Measurements from ENCODE around the gene EGR1.

EGR1 gene

DNA sequence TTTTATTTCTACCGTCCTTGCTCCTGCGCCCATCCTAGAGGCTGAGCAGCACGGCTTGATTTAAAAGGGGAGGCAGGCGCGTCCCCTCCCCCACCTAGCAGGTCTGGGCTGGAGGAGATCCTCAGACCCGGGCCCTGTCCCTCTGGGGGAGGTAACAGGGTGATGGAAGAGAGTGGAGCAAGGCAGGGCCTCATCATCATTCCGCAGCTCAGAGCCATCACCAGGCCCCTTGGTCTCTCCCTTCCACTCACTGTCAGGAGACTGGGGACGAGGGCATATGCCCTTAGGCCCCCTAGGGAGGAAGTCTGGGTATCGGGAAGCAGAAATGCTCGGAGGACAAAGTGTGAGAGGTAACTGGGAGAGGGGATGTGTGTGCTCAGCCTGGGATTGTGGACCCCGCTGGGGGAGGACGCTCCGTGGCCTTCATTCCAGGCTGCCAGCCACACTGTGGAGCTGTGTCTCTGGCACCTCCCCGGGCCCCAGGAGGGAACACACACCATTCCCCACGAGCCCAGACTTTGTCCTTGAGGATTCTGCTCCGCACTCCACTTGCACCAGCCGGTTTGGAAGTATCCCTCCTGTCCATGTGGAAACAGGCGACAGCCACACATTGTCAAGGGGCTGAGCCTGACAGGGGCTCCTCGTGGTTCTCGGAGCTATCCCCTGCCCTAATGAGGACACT lies 25.7 kb upstream of the EGR1 start:
- no peaks in the 10 kb centered on the region for H3K79me2 ChIP-seq (ENCODE audit: low read length)
- H3K9me2 ChIP-seq (replicated peaks; ENCODE audit: insufficient read depth, low read length), result no peaks in the 10 kb centered on the region
- no peaks in the 10 kb centered on the region for H4K20me1 ChIP-seq (ENCODE audit: insufficient read depth, low read length)
- H3K27ac ChIP-seq (ENCODE audit: low read length), result no peak overlapping the region
- peak overlapping the region; percentile 44; the same call in 1 of the 2 replicates for H3K9ac ChIP-seq (ENCODE audit: low read length)
- peak overlapping the region; percentile 81; the same call in 1 of the 2 replicates for H3K4me2 ChIP-seq (ENCODE audit: low read depth, low read length)
- no peaks in the 10 kb centered on the region for H3K9me3 ChIP-seq (replicated peaks; ENCODE audit: insufficient read depth, low read length)
- peaks cover 10% of the 10 kb centered on the region; the same call in 1 of the 2 replicates for H3F3A ChIP-seq (ENCODE audit: insufficient read depth, low read length)
- H3K4me1 ChIP-seq (ENCODE audit: low read length), result peaks cover 4% of the 10 kb centered on the region; the same call in 1 of the 2 replicates
- TF ChIP-seq, protein P1, sequence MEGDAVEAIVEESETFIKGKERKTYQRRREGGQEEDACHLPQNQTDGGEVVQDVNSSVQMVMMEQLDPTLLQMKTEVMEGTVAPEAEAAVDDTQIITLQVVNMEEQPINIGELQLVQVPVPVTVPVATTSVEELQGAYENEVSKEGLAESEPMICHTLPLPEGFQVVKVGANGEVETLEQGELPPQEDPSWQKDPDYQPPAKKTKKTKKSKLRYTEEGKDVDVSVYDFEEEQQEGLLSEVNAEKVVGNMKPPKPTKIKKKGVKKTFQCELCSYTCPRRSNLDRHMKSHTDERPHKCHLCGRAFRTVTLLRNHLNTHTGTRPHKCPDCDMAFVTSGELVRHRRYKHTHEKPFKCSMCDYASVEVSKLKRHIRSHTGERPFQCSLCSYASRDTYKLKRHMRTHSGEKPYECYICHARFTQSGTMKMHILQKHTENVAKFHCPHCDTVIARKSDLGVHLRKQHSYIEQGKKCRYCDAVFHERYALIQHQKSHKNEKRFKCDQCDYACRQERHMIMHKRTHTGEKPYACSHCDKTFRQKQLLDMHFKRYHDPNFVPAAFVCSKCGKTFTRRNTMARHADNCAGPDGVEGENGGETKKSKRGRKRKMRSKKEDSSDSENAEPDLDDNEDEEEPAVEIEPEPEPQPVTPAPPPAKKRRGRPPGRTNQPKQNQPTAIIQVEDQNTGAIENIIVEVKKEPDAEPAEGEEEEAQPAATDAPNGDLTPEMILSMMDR (IDR thresholded peaks at IDR 0.05; ENCODE audit: low read length), result no peak
- TF ChIP-seq EZH2phosphoT487 (IDR thresholded peaks at IDR 0.05; ENCODE audit: low read length), result no peak
- TF ChIP-seq EZH2 (optimal IDR thresholded peaks at IDR 0.05; ENCODE audit: low read depth, low read length), result no peak
- peak overlapping the region; percentile 75 for H2AFZ ChIP-seq (ENCODE audit: low read length)
- DNase-seq, result no peak
- peak overlapping the region; percentile 55 for H3K4me3 ChIP-seq (ENCODE audit: low read length)
- H3K36me3 ChIP-seq (replicated peaks; ENCODE audit: insufficient read depth, low read length), result no peaks in the 10 kb centered on the region
- no peaks in the 10 kb centered on the region for H3K27me3 ChIP-seq (replicated peaks; ENCODE audit: insufficient read depth, low read length)

GRCh38 chr5:138440159-138441073 lies 24.9 kb upstream of the EGR1 start:
- H3F3A ChIP-seq (ENCODE audit: insufficient read depth, low read length), result peaks cover 10% of the 10 kb centered on the region; the same call in 1 of the 2 replicates
- no peak overlapping the region for H2AFZ ChIP-seq (ENCODE audit: low read length)
- H3K4me2 ChIP-seq (ENCODE audit: low read depth, low read length), result no peak overlapping the region
- TF ChIP-seq EZH2 (optimal IDR thresholded peaks at IDR 0.05; ENCODE audit: low read depth, low read length) (no peak), EZH2phosphoT487 (IDR thresholded peaks at IDR 0.05; ENCODE audit: low read length) (no peak)
- TF ChIP-seq, protein P1 (IDR thresholded peaks at IDR 0.05; ENCODE audit: low read length), result no peak
- H3K9me3 ChIP-seq (replicated peaks; ENCODE audit: insufficient read depth, low read length), result no peaks in the 10 kb centered on the region
- H3K27me3 ChIP-seq (replicated peaks; ENCODE audit: insufficient read depth, low read length), result no peaks in the 10 kb centered on the region
- H3K79me2 ChIP-seq (ENCODE audit: low read length), result no peaks in the 10 kb centered on the region
- no peaks in the 10 kb centered on the region for H3K36me3 ChIP-seq (replicated peaks; ENCODE audit: insufficient read depth, low read length)
- H3K9me2 ChIP-seq (replicated peaks; ENCODE audit: insufficient read depth, low read length), result no peaks in the 10 kb centered on the region
- no peak overlapping the region for H3K4me3 ChIP-seq (ENCODE audit: low read length)
- H4K20me1 ChIP-seq (ENCODE audit: insufficient read depth, low read length), result no peaks in the 10 kb centered on the region
- DNase-seq, result no peak
- H3K27ac ChIP-seq (ENCODE audit: low read length), result no peak overlapping the region
- peaks cover 4% of the 10 kb centered on the region; the same call in 1 of the 2 replicates for H3K4me1 ChIP-seq (ENCODE audit: low read length)
- H3K9ac ChIP-seq (ENCODE audit: low read length), result no peak overlapping the region

GRCh38 chr5:138441221-138441620 lies 24.1 kb upstream of the EGR1 start:
- Histone ChIP-seq H3K36me3 (replicated peaks; ENCODE audit: insufficient read depth, low read length) (no peaks in the 10 kb centered on the region), H2AFZ (ENCODE audit: low read length) (no peak overlapping the region), H3K9ac (ENCODE audit: low read length) (no peak overlapping the region), H3K9me3 (replicated peaks; ENCODE audit: insufficient read depth, low read length) (no peaks in the 10 kb centered on the region), H3K4me3 (ENCODE audit: low read length) (no peak overlapping the region), H3K27me3 (replicated peaks; ENCODE audit: insufficient read depth, low read length) (no peaks in the 10 kb centered on the region), H4K20me1 (ENCODE audit: insufficient read depth, low read length) (no peaks in the 10 kb centered on the region), H3K4me2 (ENCODE audit: low read depth, low read length) (no peak overlapping the region), H3K4me1 (ENCODE audit: low read length) (peaks cover 4% of the 10 kb centered on the region; the same call in 1 of the 2 replicates), H3K27ac (ENCODE audit: low read length) (no peak overlapping the region), H3K79me2 (ENCODE audit: low read length) (no peaks in the 10 kb centered on the region), H3F3A (ENCODE audit: insufficient read depth, low read length) (peaks cover 10% of the 10 kb centered on the region; the same call in 1 of the 2 replicates), H3K9me2 (replicated peaks; ENCODE audit: insufficient read depth, low read length) (no peaks in the 10 kb centered on the region)
- TF ChIP-seq EZH2 (optimal IDR thresholded peaks at IDR 0.05; ENCODE audit: low read depth, low read length) (no peak), EZH2phosphoT487 (IDR thresholded peaks at IDR 0.05; ENCODE audit: low read length) (no peak)
- TF ChIP-seq, protein P1 (IDR thresholded peaks at IDR 0.05; ENCODE audit: low read length), result no peak
- DNase-seq, result no peak

Data from MM.1S (cell line).